ENCODE data around the gene FAM234B.
A peak's percentile ranks its signal among the peaks of the same experiment; 100 is the strongest.

Gene FAM234B

GRCh38 chr12:13091832-13092231, 47.7 kb downstream of the FAM234B start:
- no peak for DNase-seq (ENCODE audit: low read depth in 2 of 2)

- no peak for DNase-seq (ENCODE audit: low read depth in 2 of 2)
Measured at GRCh38 chr12:13093191-13093847, 49.1 kb downstream of the FAM234B start.

GRCh38 chr12:13093848-13094220, 49.7 kb downstream of the FAM234B start:
- DNase-seq (ENCODE audit: low read depth in 2 of 2) = no peak

- no peak for DNase-seq (ENCODE audit: low read depth in 2 of 2)
Measured at GRCh38 chr12:13094367-13094766, 50.2 kb downstream of the FAM234B start.

- no peak for DNase-seq (ENCODE audit: low read depth in 2 of 2)
Measured at GRCh38 chr12:13095266-13095995, 51.2 kb downstream of the FAM234B start.

GRCh38 chr12:13097491-13098011, 53.4 kb downstream of the FAM234B start:
- no peak for DNase-seq (ENCODE audit: low read depth in 2 of 2)

- DNase-seq (ENCODE audit: low read depth in 2 of 2) = no peak
Measured at GRCh38 chr12:13099066-13099843, 55.1 kb downstream of the FAM234B start.

GRCh38 chr12:13099844-13100604, 55.8 kb downstream of the FAM234B start:
- DNase-seq (ENCODE audit: low read depth in 2 of 2) = no peak

- DNase-seq (ENCODE audit: low read depth in 2 of 2) = no peak
Measured at GRCh38 chr12:13100605-13100881, 56.4 kb downstream of the FAM234B start.

GRCh38 chr12:13100882-13101769, 56.9 kb downstream of the FAM234B start:
- peak; percentile 82 to 83 for DNase-seq (ENCODE audit: low read depth in 2 of 2)

- DNase-seq (ENCODE audit: low read depth in 2 of 2) = no peak
Measured at GRCh38 chr12:13101821-13102375, 57.7 kb downstream of the FAM234B start.

- no peak for DNase-seq (ENCODE audit: low read depth in 2 of 2)
Measured at GRCh38 chr12:13102461-13103195, 58.4 kb downstream of the FAM234B start.

- no peak for DNase-seq (ENCODE audit: low read depth in 2 of 2)
Measured at GRCh38 chr12:13103391-13104033, 59.3 kb downstream of the FAM234B start, which contains the start of gene GSG1. Gene GSG1, minus strand, starts transcription at chr12:13103667. Its CDS starts 155 bp downstream, at chr12:13103512.

GRCh38 chr12:13104409-13104808, 60.2 kb downstream of the FAM234B start:
- no peak for DNase-seq (ENCODE audit: low read depth in 2 of 2)

- no peak for DNase-seq (ENCODE audit: low read depth in 2 of 2)
Measured at GRCh38 chr12:13105781-13106180, 61.6 kb downstream of the FAM234B start.

- DNase-seq (ENCODE audit: low read depth in 2 of 2) = no peak
Measured at GRCh38 chr12:13106666-13107065, 62.5 kb downstream of the FAM234B start.

GRCh38 chr12:13112968-13113367, 68.8 kb downstream of the FAM234B start:
- no peak for DNase-seq (ENCODE audit: low read depth in 2 of 2)

- DNase-seq (ENCODE audit: low read depth in 2 of 2) = no peak
Measured at GRCh38 chr12:13114251-13115052, 70.3 kb downstream of the FAM234B start.
